A549 (cell line): ENCODE results near the gene RABEPK. TPM values are rescaled to one million over a fixed set of nuclear protein-coding genes. Genes with fewer than 3 reads are reported as not detected.

ENCODE experiments used
- ATAC-seq, 2 experiments: fragments of 200-7000 bp in 1 of 2; fragments of >200 bp in 1 of 2; cut with Nextera tagmentation in 1 of 2; cut with Tn5 transposase in 1 of 2; 3 replicates each; pipeline versions ENCODE4 v1.8.0 to v1.9.1; 2018 to 2020; ENCODE audit warnings: mild to moderate bottlenecking in 1 of 2, moderate library complexity in 1 of 2
- CTCF ChIA-PET: fragments of 300-600 bp; sonication (Branson Sonifier 250); formaldehyde crosslinking; extraction: SDS; loops from one replicate; lab custom pipeline; 2021; ENCODE audit warnings: antibody characterized with exemption, inconsistent platforms; lab: Yijun Ruan, JAX
- POLR2A ChIA-PET: fragments of 350-600 bp; formaldehyde crosslinking; extraction: SDS; loops from one replicate; lab custom pipeline; 2021; ENCODE audit warnings: antibody characterized with exemption, inconsistent platforms; lab: Yijun Ruan, JAX
- DNase-seq, 2 experiments: peaks; one replicate each; pipeline versions ENCODE4 v3.0.0 to v3.0.0-alpha.2; 2011 to 2016; ENCODE audit warnings: low read depth in 1 of 2, low spot score in 1 of 2
- FAIRE-seq: peaks from 2 replicates; lab custom pipeline; 2011; peaks lifted over from hg19 to GRCh38; lab: Jason Lieb, UNC
- H3K27ac ChIP-seq, 2 experiments: fragments of >200 bp; sonication (Bioruptor Twin); formaldehyde crosslinking; 3 replicates each; pipeline ENCODE4 v1.5.1; 2016 to 2017
- H3K4me1 ChIP-seq: fragments of >200 bp; sonication (Bioruptor Twin); formaldehyde crosslinking; 3 replicates; pipeline ENCODE4 v1.6.1; 2016
- H3K4me2 ChIP-seq: fragments of >200 bp; sonication (Bioruptor Twin); formaldehyde crosslinking; 3 replicates; pipeline ENCODE4 v1.6.1; 2016
- H3K4me3 ChIP-seq: fragments of >200 bp; sonication (Bioruptor Twin); formaldehyde crosslinking; 3 replicates; pipeline ENCODE4 v1.5.1; 2016
- H3K9me3 ChIP-seq: fragments of >200 bp; sonication (Bioruptor Twin); formaldehyde crosslinking; 3 replicates; pipeline ENCODE4 v1.6.1; 2016
- BHLHE40 ChIP-seq: IDR thresholded peaks from 2 replicates; pipeline ENCODE4 v1.6.1; 2012; ENCODE audit warnings: low read depth, low read length, inconsistent platforms
- CHD2 ChIP-seq: fragments of 150-350 bp; IDR thresholded peaks from 2 replicates; pipeline ENCODE4 v1.6.1; 2014; ENCODE audit warnings: low read length; ENCODE audit not compliant: partially characterized antibody
- EHF ChIP-seq: fragments of 250-450 bp; sonication (Bioruptor Pico); IDR thresholded peaks from 2 replicates; pipeline ENCODE4 v1.5.0; 2020; ENCODE audit warnings: mild to moderate bottlenecking
- EP300 ChIP-seq, 2 experiments: fragments of >200 bp; sonication (Bioruptor Twin); formaldehyde crosslinking; IDR thresholded peaks; 2 replicates in 1 of 2; 3 replicates in 1 of 2; pipeline ENCODE4 v1.6.1; 2016 to 2017
- HDAC2 ChIP-seq: fragments of 200-600 bp; sonication (generic); IDR thresholded peaks from 2 replicates; pipeline ENCODE4 v1.6.1; 2016
- HEYL ChIP-seq: fragments of 250-450 bp; sonication (Bioruptor Pico); IDR thresholded peaks from 2 replicates; pipeline ENCODE4 v1.8.0; 2021; ENCODE audit warnings: mild to moderate bottlenecking, moderate library complexity
- MAX ChIP-seq: IDR thresholded peaks from 2 replicates; pipeline ENCODE4 v1.6.1; 2012
- MAZ ChIP-seq: fragments of 150-350 bp; IDR thresholded peaks from 2 replicates; pipeline ENCODE4 v1.6.1; 2014; ENCODE audit warnings: antibody characterized with exemption, low read depth, low read length, borderline replicate concordance
- NPAS2 ChIP-seq: fragments of 250-450 bp; sonication (Bioruptor Pico); IDR thresholded peaks from 2 replicates; pipeline ENCODE4 v1.8.0; 2022; ENCODE audit warnings: mild to moderate bottlenecking, moderate library complexity, borderline replicate concordance
- NR3C1 ChIP-seq: fragments of >200 bp; sonication (Bioruptor Twin); formaldehyde crosslinking; IDR thresholded peaks from 3 replicates; pipeline ENCODE4 v1.6.1; 2017
- RCOR1 ChIP-seq: fragments of 150-350 bp; IDR thresholded peaks from 2 replicates; pipeline ENCODE4 v1.6.1; 2014; ENCODE audit warnings: antibody characterized with exemption, low read length, low read depth
- REST ChIP-seq: fragments of 200-600 bp; sonication (generic); IDR thresholded peaks from 2 replicates; pipeline ENCODE4 v1.6.1; 2016; ENCODE audit warnings: antibody characterized with exemption, mild to moderate bottlenecking, moderate library complexity
- SREBF2 ChIP-seq: fragments of 450-650 bp; IDR thresholded peaks from 2 replicates; pipeline ENCODE4 v1.6.1; 2014; ENCODE audit warnings: mild to moderate bottlenecking, moderate library complexity
- TP53 ChIP-seq: fragments of 250-450 bp; sonication (Bioruptor Pico); IDR thresholded peaks from 2 replicates; pipeline ENCODE4 v1.5.0; 2021; ENCODE audit warnings: mild to moderate bottlenecking, moderate library complexity
- WGBS: methylation state at CpG from one replicate; pipeline ENCODE4 v1.1.6; 2017; ENCODE audit errors: missing lambda C conversion rate; 5-methylcytosine and 5-hydroxymethylcytosine counted together
- polyA plus RNA-seq, 4 experiments: library from polyadenylated mRNA; depleted of rRNA in 3 of 4; stranded (reverse); fragments of >200 nt; fragmentation: RNase III in 1 of 4; extraction: RNeasy Plus Mini Kit Qiagen cat#74134 plus additional on column Dnase treatment in 1 of 4; gene quantifications; 2 replicates in 3 of 4; 3 replicates in 1 of 4; pipeline ENCODE4 v1.2.3, GENCODE V29; 2011 to 2017
- TF ChIP-seq, protein P1 (sequence below): IDR thresholded peaks from 2 replicates; pipeline ENCODE4 v1.6.1; 2012; ENCODE audit warnings: low read depth, borderline replicate concordance
- TF ChIP-seq, protein P2 (sequence below): fragments of 450-650 bp; IDR thresholded peaks from 2 replicates; pipeline ENCODE4 v1.6.1; 2014; ENCODE audit warnings: antibody characterized with exemption
- TF ChIP-seq, protein P3 (sequence below): IDR thresholded peaks from 2 replicates; pipeline ENCODE4 v1.6.1; 2012
- TF ChIP-seq, protein P4 (sequence below): fragments of >200 bp; sonication (Bioruptor Twin); formaldehyde crosslinking; IDR thresholded peaks from 3 replicates; pipeline ENCODE4 v1.6.1; 2016
- TF ChIP-seq, protein P5 (sequence below): fragments of 150-350 bp; IDR thresholded peaks from 2 replicates; pipeline ENCODE4 v1.6.1; 2014; ENCODE audit warnings: low read depth, mild to moderate bottlenecking, low read length

RABEPK gene
- polyA plus RNA-seq, 2 of the 4 experiments (the other 2 are of a cell fraction), result 41.9 to 50.1 TPM

GRCh38 chr9:125238127-125238914 lies 38.0 kb downstream of the RABEPK start:
- no peak for ATAC-seq
- 77% methylated on average over 7 of the region's 7 CpGs for WGBS
- FAIRE-seq, result no peak
- ChIA-PET CTCF (interaction anchor here (0.7 to 1.1 kb wide), 2 partner anchors 94 to 137 kb away, joined by 3 read pairs; no protein-coding TSS in a partner anchor), POLR2A (no interaction called here)
- Histone ChIP-seq H3K27ac (no peak overlapping the region), H3K4me1 (peaks cover 63% of the 10 kb centered on the region), H3K4me3 (peak overlapping the region; percentile 73; the same call in 2 of the 3 replicates), H3K4me2 (peak overlapping the region; percentile 80), H3K9me3 (no peaks in the 10 kb centered on the region)
- DNase-seq, result no peak
- TF ChIP-seq MAZ (no peak), HEYL (CRISPR knock-in tag) (no peak), TP53 (CRISPR knock-in tag) (no peak), NPAS2 (no peak)
- TF ChIP-seq, protein P1, sequence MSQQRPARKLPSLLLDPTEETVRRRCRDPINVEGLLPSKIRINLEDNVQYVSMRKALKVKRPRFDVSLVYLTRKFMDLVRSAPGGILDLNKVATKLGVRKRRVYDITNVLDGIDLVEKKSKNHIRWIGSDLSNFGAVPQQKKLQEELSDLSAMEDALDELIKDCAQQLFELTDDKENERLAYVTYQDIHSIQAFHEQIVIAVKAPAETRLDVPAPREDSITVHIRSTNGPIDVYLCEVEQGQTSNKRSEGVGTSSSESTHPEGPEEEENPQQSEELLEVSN, result no peak
- TF ChIP-seq, protein P2, sequence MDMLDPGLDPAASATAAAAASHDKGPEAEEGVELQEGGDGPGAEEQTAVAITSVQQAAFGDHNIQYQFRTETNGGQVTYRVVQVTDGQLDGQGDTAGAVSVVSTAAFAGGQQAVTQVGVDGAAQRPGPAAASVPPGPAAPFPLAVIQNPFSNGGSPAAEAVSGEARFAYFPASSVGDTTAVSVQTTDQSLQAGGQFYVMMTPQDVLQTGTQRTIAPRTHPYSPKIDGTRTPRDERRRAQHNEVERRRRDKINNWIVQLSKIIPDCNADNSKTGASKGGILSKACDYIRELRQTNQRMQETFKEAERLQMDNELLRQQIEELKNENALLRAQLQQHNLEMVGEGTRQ, result no peak
- TF ChIP-seq, protein P3, sequence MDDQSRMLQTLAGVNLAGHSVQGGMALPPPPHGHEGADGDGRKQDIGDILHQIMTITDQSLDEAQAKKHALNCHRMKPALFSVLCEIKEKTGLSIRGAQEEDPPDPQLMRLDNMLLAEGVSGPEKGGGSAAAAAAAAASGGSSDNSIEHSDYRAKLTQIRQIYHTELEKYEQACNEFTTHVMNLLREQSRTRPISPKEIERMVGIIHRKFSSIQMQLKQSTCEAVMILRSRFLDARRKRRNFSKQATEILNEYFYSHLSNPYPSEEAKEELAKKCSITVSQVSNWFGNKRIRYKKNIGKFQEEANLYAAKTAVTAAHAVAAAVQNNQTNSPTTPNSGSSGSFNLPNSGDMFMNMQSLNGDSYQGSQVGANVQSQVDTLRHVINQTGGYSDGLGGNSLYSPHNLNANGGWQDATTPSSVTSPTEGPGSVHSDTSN, result no peak
- TF ChIP-seq, all 56 proteins: peak for 0

DNA sequence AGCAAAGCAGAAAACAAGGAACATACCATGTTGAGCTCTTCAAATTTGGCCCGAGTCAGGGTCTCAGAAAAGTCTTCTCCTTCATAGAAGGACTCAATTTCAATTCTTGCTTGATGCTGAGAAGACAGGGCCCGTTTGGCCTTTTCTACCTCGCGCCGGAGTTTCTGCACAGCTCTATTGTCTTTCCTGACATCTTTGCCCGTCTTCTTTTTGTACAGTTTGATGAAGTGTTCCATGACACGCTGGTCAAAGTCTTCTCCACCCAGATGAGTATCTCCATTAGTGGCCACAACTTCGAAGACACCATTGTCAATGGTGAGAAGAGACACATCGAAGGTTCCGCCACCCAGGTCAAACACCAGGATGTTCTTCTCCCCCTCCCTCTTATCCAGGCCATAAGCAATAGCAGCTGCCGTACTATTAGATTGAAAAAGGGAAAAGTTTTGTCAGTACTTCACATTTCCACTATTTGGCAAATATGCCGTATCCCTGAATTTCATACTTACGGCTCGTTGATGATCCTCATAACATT lies 38.6 kb downstream of the RABEPK start:
- H3K27ac ChIP-seq, result no peak overlapping the region
- H3K4me1 ChIP-seq, result peaks cover 66% of the 10 kb centered on the region
- DNase-seq, result no peak
- 89% methylated on average over 14 of the region's 14 CpGs for whole genome bisulfite sequencing
- no peak for ATAC-seq
- ChIA-PET CTCF (interaction anchor here (1.1 kb wide), 1 partner anchor 95 kb away, joined by 3 read pairs; no protein-coding TSS in a partner anchor), POLR2A (no interaction called here)
- no peaks in the 10 kb centered on the region for H3K9me3 ChIP-seq
- peak overlapping the region; percentile 80 for H3K4me2 ChIP-seq
- peak overlapping the region; percentile 73; the same call in 2 of the 3 replicates for H3K4me3 ChIP-seq
- no peak for FAIRE-seq
- no peak for TF ChIP-seq MAX
- TF ChIP-seq TP53 (CRISPR knock-in tag), result no peak
- no peak for TF ChIP-seq HDAC2
- TF ChIP-seq NR3C1, result no peak
- no peak for TF ChIP-seq EHF (CRISPR knock-in tag)
- TF ChIP-seq EP300 (IDR thresholded peaks at IDR 0.05), result no peak
- no peak for TF ChIP-seq BHLHE40
- no peak for TF ChIP-seq REST
- TF ChIP-seq RCOR1, result no peak
- TF ChIP-seq SREBF2, result no peak
- TF ChIP-seq, protein P4, sequence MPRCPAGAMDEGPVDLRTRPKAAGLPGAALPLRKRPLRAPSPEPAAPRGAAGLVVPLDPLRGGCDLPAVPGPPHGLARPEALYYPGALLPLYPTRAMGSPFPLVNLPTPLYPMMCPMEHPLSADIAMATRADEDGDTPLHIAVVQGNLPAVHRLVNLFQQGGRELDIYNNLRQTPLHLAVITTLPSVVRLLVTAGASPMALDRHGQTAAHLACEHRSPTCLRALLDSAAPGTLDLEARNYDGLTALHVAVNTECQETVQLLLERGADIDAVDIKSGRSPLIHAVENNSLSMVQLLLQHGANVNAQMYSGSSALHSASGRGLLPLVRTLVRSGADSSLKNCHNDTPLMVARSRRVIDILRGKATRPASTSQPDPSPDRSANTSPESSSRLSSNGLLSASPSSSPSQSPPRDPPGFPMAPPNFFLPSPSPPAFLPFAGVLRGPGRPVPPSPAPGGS, result no peak
- no peak for TF ChIP-seq CHD2
- TF ChIP-seq, protein P5, sequence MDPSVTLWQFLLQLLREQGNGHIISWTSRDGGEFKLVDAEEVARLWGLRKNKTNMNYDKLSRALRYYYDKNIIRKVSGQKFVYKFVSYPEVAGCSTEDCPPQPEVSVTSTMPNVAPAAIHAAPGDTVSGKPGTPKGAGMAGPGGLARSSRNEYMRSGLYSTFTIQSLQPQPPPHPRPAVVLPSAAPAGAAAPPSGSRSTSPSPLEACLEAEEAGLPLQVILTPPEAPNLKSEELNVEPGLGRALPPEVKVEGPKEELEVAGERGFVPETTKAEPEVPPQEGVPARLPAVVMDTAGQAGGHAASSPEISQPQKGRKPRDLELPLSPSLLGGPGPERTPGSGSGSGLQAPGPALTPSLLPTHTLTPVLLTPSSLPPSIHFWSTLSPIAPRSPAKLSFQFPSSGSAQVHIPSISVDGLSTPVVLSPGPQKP, result no peak
